ENCODE data around the gene CACNB2.

DNA sequence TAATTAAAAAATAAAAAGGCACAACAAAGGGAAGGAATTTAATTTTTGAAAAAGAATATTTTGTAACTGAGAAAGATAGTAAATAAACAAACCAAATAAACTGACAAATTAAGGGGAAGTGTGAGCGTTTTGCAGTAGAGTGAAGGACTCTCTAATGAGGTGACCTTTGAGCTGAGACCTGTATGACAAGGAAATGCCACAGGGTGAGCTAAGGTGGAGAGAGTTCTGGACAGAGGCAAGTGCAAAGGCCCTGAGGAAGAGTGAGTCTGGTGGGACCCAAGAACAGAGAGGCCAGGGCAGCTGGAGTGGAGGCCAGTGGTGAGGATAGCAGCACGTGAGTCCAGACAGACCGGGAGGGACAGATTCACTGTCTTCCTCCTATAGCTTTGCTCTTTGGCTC, 179.4 kb downstream of the CACNB2 start:
- no peak for TF ChIP-seq EZH2 (IDR thresholded peaks at IDR 0.05; ENCODE audit: low read length, unreplicated experiment)
- TF ChIP-seq, protein P1, sequence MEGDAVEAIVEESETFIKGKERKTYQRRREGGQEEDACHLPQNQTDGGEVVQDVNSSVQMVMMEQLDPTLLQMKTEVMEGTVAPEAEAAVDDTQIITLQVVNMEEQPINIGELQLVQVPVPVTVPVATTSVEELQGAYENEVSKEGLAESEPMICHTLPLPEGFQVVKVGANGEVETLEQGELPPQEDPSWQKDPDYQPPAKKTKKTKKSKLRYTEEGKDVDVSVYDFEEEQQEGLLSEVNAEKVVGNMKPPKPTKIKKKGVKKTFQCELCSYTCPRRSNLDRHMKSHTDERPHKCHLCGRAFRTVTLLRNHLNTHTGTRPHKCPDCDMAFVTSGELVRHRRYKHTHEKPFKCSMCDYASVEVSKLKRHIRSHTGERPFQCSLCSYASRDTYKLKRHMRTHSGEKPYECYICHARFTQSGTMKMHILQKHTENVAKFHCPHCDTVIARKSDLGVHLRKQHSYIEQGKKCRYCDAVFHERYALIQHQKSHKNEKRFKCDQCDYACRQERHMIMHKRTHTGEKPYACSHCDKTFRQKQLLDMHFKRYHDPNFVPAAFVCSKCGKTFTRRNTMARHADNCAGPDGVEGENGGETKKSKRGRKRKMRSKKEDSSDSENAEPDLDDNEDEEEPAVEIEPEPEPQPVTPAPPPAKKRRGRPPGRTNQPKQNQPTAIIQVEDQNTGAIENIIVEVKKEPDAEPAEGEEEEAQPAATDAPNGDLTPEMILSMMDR (conservative IDR thresholded peaks at IDR 0.05; ENCODE audit: low read depth, low read length): no peak
- TF ChIP-seq EZH2phosphoT487 (IDR thresholded peaks at IDR 0.05; ENCODE audit: borderline replicate concordance, low read length): no peak
